PFSK-1 (cell line): ENCODE results near the gene ELMO1.

Experiments
- FOXP2 ChIP-seq: optimal IDR thresholded peaks from 2 replicates; pipeline ENCODE3; 2011; ENCODE audit warnings: borderline replicate concordance, control low read depth, inconsistent platforms; ENCODE audit not compliant: insufficient read depth; ENCODE audit errors: extremely low read length, extremely low read depth
- POLR2AphosphoS5 ChIP-seq: IDR thresholded peaks from 2 replicates; pipeline ENCODE4 v1.6.1; 2012; ENCODE audit warnings: low read depth, mild to moderate bottlenecking, control low read depth, low read length, moderate library complexity
- REST ChIP-seq, 2 experiments: IDR thresholded peaks; 2 replicates each; pipeline versions ENCODE4 v1.6.1 to v1.8.0; 2011 to 2012; ENCODE audit warnings: low read depth in 2 of 2, low read length in 2 of 2, control low read depth in 1 of 2, inconsistent platforms in 1 of 2, mild to moderate bottlenecking in 1 of 2, moderate library complexity in 1 of 2; ENCODE audit not compliant: insufficient read depth in 1 of 2
- SIN3A ChIP-seq: IDR thresholded peaks from 2 replicates; pipeline ENCODE4 v1.6.1; 2012; ENCODE audit warnings: mild to moderate bottlenecking, low read length, moderate library complexity, borderline replicate concordance; ENCODE audit not compliant: insufficient read depth
- TAF1 ChIP-seq: IDR thresholded peaks from 2 replicates; pipeline ENCODE4 v1.6.1; 2012; ENCODE audit warnings: low read length, control low read depth, borderline replicate concordance; ENCODE audit not compliant: insufficient read depth

ELMO1 gene

GRCh38 chr7:36931892-36932291 is 516.8 kb downstream of the ELMO1 start:
- TF ChIP-seq FOXP2 (no peak), SIN3A (no peak), POLR2AphosphoS5 (no peak), REST (IDR thresholded peaks at IDR 0.05; ENCODE audit: insufficient read depth in 1 of 2, low read depth in 2 of 2, low read length in 2 of 2) (no peak), TAF1 (no peak)

GRCh38 chr7:36929791-36930190 is 518.9 kb downstream of the ELMO1 start:
- TF ChIP-seq POLR2AphosphoS5 = no peak
- TF ChIP-seq REST (IDR thresholded peaks at IDR 0.05; ENCODE audit: insufficient read depth in 1 of 2, low read depth in 2 of 2, low read length in 2 of 2) = no peak
- TF ChIP-seq FOXP2 = no peak
- no peak for TF ChIP-seq TAF1
- TF ChIP-seq SIN3A = no peak

- no peak for TF ChIP-seq TAF1
- no peak for TF ChIP-seq REST (IDR thresholded peaks at IDR 0.05; ENCODE audit: insufficient read depth in 1 of 2, low read depth in 2 of 2, low read length in 2 of 2)
- no peak for TF ChIP-seq FOXP2
- no peak for TF ChIP-seq POLR2AphosphoS5
- TF ChIP-seq SIN3A = no peak
Measured at GRCh38 chr7:36928718-36929117, 519.9 kb downstream of the ELMO1 start.

- TF ChIP-seq SIN3A = no peak
- TF ChIP-seq POLR2AphosphoS5 = no peak
- no peak for TF ChIP-seq TAF1
Measured at GRCh38 chr7:36928311-36928710, 520.4 kb downstream of the ELMO1 start.

- no peak for TF ChIP-seq SIN3A
- no peak for TF ChIP-seq TAF1
Measured at GRCh38 chr7:36925691-36926090, 523.0 kb downstream of the ELMO1 start.

- TF ChIP-seq TAF1 = no peak
- no peak for TF ChIP-seq SIN3A
- TF ChIP-seq REST (IDR thresholded peaks at IDR 0.05; ENCODE audit: insufficient read depth in 1 of 2, low read depth in 2 of 2, low read length in 2 of 2) = no peak
- TF ChIP-seq POLR2AphosphoS5 = no peak
- TF ChIP-seq FOXP2 = no peak
Measured at GRCh38 chr7:36925207-36925606, 523.5 kb downstream of the ELMO1 start.
